ENCODE data around the gene KRT86. TPM values are rescaled to one million over a fixed set of nuclear protein-coding genes. Genes with fewer than 3 reads are reported as not detected.

Gene KRT86
- total and polyA plus RNA-seq, 2 of the 8 experiments (the other 6 are each of a cell fraction or from before 2014, with no cell fraction given): 0.12 TPM; not detected in 1

DNA sequence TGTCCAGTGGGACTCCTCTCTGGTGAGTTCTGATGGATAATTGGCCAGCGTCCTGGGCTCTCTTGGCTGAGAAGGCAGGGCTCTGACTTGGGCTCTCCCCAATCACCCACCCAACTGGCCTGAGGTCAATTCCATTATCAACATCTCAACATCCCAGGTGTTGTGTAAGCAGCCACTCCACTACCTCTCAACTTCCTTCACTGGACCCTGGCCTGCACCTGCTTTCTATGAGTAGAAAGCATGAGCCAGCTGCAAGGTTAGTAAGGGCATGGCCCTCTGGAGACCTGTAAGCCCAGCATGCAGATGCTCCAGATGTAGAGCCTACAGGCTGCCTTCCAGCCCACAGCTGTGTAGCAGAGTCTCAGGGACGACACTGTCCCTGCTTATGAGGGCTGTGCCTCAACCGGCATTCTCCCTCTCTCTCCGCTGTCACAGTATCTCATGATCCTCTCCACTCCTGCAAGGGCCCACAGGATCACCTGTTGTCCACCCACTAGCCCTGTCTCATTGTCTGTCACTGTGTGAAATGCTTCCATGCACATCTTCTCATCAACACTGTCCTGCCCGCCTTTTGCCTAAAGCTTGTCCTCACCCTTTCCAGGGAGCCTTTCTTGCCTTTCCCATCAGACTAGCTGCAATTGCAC, 22.2 kb downstream of the KRT86 start:
- FAIRE-seq (no peak), DNase-seq (ENCODE audit: low read depth in 1 of 2, low spot score in 2 of 2) (no peak)
- H4K91ac ChIP-seq (replicated peaks; ENCODE audit: insufficient read length, low read length): no peak overlapping the region
- H3K23ac ChIP-seq (ENCODE audit: insufficient read length): no peak overlapping the region
- H3K18ac ChIP-seq (ENCODE audit: extremely low read depth, low read length): no peak overlapping the region
- H2BK12ac ChIP-seq (ENCODE audit: low read depth, low read length): no peak overlapping the region
- H2BK15ac ChIP-seq (ENCODE audit: low read length): no peak overlapping the region
- WGBS, 2 experiments (ENCODE audit: extremely low coverage in 1 of 2, insufficient coverage in 1 of 2, insufficient read length in 1 of 2, insufficient replicate concordance in 2 of 2, low coverage in 1 of 2, low lambda C conversion rate in 2 of 2, missing lambda C conversion rate in 1 of 2): 75% methylated on average over 5 of the region's 5 CpGs; no CpG with 5 or more reads in 1 of the 2 experiments
- H3K4ac ChIP-seq (replicated peaks; ENCODE audit: insufficient read length, low read depth, low read length): no peak overlapping the region
- H2BK20ac ChIP-seq (ENCODE audit: low read length): no peak overlapping the region
- ChIA-PET CTCF (ENCODE audit: partially characterized antibody) (interaction anchor here (0.9 to 1.9 kb wide), 12 partner anchors 10 to 85 kb away, joined by 3 to 8 read pairs (median 4); no protein-coding TSS in a partner anchor), POLR2A (ENCODE audit: partially characterized antibody) (no interaction called here)
- no peak overlapping the region for H2BK120ac ChIP-seq (replicated peaks; ENCODE audit: low read depth, low read length)
- H3K9me3 ChIP-seq (ENCODE audit: insufficient read depth in 2 of 2, low read depth in 1 of 2, low read length in 1 of 2): no peaks in the 10 kb centered on the region
- H3K23me2 ChIP-seq (ENCODE audit: low read depth, low read length): peaks cover 4% of the 10 kb centered on the region; the same call in 1 of the 2 replicates
- no peak overlapping the region for H3K9ac ChIP-seq (replicated peaks in 1 of 4; ENCODE audit: extremely low read depth in 1 of 4, low read depth in 3 of 4, low read length in 3 of 4)
- no peak overlapping the region for H3K4me2 ChIP-seq (ENCODE audit: insufficient read depth in 1 of 2, low read depth in 2 of 2, low read length in 2 of 2)
- no peaks in the 10 kb centered on the region for H3K4me1 ChIP-seq (replicated peaks in 1 of 4; ENCODE audit: control insufficient read depth in 3 of 4, insufficient read depth in 4 of 4, low read length in 3 of 4)
- H4K20me1 ChIP-seq (replicated peaks in 1 of 2; ENCODE audit: control insufficient read depth in 1 of 2, insufficient read depth in 2 of 2, low read length in 2 of 2): peaks cover 0 to 3% of the 10 kb centered on the region in 2 experiments
- H4K8ac ChIP-seq (ENCODE audit: extremely low read depth, insufficient read depth, low read length): no peak overlapping the region
- no peak overlapping the region for H3K4me3 ChIP-seq (ENCODE audit: extremely low read depth in 1 of 4, insufficient read depth in 2 of 4, low read depth in 3 of 4, low read length in 4 of 4)
- H4K5ac ChIP-seq (ENCODE audit: insufficient read length, low read depth, low read length): no peak overlapping the region
- no peaks in the 10 kb centered on the region for H3K79me1 ChIP-seq (ENCODE audit: low read depth, low read length)
- no peak overlapping the region for H3K56ac ChIP-seq (replicated peaks; ENCODE audit: insufficient read length, low read depth, low read length)
- H3K27ac ChIP-seq (ENCODE audit: low read depth, low read length): no peak overlapping the region
- H2AK5ac ChIP-seq (ENCODE audit: low read depth, low read length): no peak overlapping the region
- H3K14ac ChIP-seq (ENCODE audit: insufficient read length): no peak overlapping the region
- no peaks in the 10 kb centered on the region for H3K79me2 ChIP-seq (ENCODE audit: control insufficient read depth in 1 of 2, insufficient read depth in 2 of 2, low read length in 2 of 2)
- H2BK5ac ChIP-seq (ENCODE audit: low read depth, low read length): no peak overlapping the region
- no peak overlapping the region for H2AFZ ChIP-seq (ENCODE audit: low read length)
- H3K36me3 ChIP-seq (ENCODE audit: control insufficient read depth in 2 of 4, insufficient read depth in 4 of 4, low read length in 3 of 4): no peaks in the 10 kb centered on the region
- H3K27me3 ChIP-seq (replicated peaks in 1 of 4; ENCODE audit: control insufficient read depth in 3 of 4, extremely low read depth in 1 of 4, insufficient read depth in 3 of 4, low read length in 3 of 4): peaks cover 0 to 4% (median 0%) of the 10 kb centered on the region in 4 experiments; a peak in 1 of 7 replicates
- TF ChIP-seq CBX5 (IDR thresholded peaks at IDR 0.05; ENCODE audit: low read depth, low read length) (no peak), CTBP2 (IDR thresholded peaks at IDR 0.05; ENCODE audit: borderline replicate concordance, insufficient read depth, insufficient read length, low read length) (no peak), NRF1 (IDR thresholded peaks at IDR 0.05; ENCODE audit: low read depth, low read length) (no peak), RAD21 (IDR thresholded peaks at IDR 0.05 in 1 of 2, conservative IDR thresholded peaks at IDR 0.05 in 1 of 2; ENCODE audit: low read depth in 2 of 2, low read length in 2 of 2) (no peak), EP300 (IDR thresholded peaks at IDR 0.05; ENCODE audit: borderline replicate concordance in 1 of 2, low read depth in 2 of 2, low read length in 2 of 2) (no peak), POU5F1 (IDR thresholded peaks at IDR 0.05; ENCODE audit: low read depth, low read length) (no peak), BCL11A (IDR thresholded peaks at IDR 0.05; ENCODE audit: low read depth in 2 of 2, low read length in 2 of 2) (no peak), MAFK (IDR thresholded peaks at IDR 0.05; ENCODE audit: low read depth, low read length) (no peak), POLR2A (IDR thresholded peaks at IDR 0.05; ENCODE audit: control extremely low read depth in 1 of 2, low read depth in 2 of 2, low read length in 2 of 2) (no peak), JUND (IDR thresholded peaks at IDR 0.05; ENCODE audit: low read length) (no peak), KDM5A (IDR thresholded peaks at IDR 0.05; ENCODE audit: low read length) (no peak), SP2 (IDR thresholded peaks at IDR 0.05; ENCODE audit: low read length) (no peak), KDM1A (IDR thresholded peaks at IDR 0.05; ENCODE audit: borderline replicate concordance, low read length) (no peak), YY1 (IDR thresholded peaks at IDR 0.05; ENCODE audit: low read depth, low read length) (no peak)
